Endothelial cell of umbilical vein (primary cell): ENCODE results near the gene DNAJB1. TPM values are rescaled to one million over a fixed set of nuclear protein-coding genes. Genes with fewer than 3 reads are reported as not detected.

Source experiments
- BruUV-seq: library from RNA; stranded (reverse); fragments of 400-500 nt; replicated peaks from 2 replicates; lab custom pipeline; 2021; lab: Mats Ljungman, UMichigan
- CTCF ChIA-PET: fragments of 300-600, 350-600 bp; sonication (Branson Sonifier 250); formaldehyde crosslinking; loops from one replicate; lab custom pipeline; 2021; ENCODE audit warnings: antibody characterized with exemption, inconsistent platforms; lab: Charles Lee
- POLR2A ChIA-PET: fragments of 300-600, 350-600 bp; sonication (Branson Sonifier 250); formaldehyde crosslinking; loops from one replicate; lab custom pipeline; 2021; ENCODE audit warnings: antibody characterized with exemption, inconsistent platforms; lab: Charles Lee
- DNase-seq: peaks from one replicate; pipeline ENCODE4 v3.0.0-alpha.2; 2011; ENCODE audit warnings: low read depth, low spot score
- FAIRE-seq: peaks from 2 replicates; lab custom pipeline; 2011; peaks lifted over from hg19 to GRCh38; lab: Jason Lieb, UNC
- H2AFZ ChIP-seq: 2 replicates; pipeline ENCODE4 v1.6.0; 2012; ENCODE audit warnings: low read depth, low read length, control low read depth, inconsistent platforms
- H3K27ac ChIP-seq: 2 replicates; pipeline ENCODE4 v1.5.1; 2011; ENCODE audit warnings: low read depth, mild to moderate bottlenecking, control low read depth, low read length, moderate library complexity; ENCODE audit not compliant: insufficient read depth
- H3K27me3 ChIP-seq, 2 experiments: 2 replicates each; pipeline versions ENCODE4 v1.6.0 to v1.6.1; 2011; ENCODE audit warnings: low read length in 2 of 2, mixed read lengths in 1 of 2; ENCODE audit not compliant: control insufficient read depth in 2 of 2, insufficient read depth in 2 of 2
- H3K36me3 ChIP-seq, 2 experiments: 2 replicates in 1 of 2; 3 replicates in 1 of 2; pipeline ENCODE4 v1.5.1; 2011; ENCODE audit warnings: low read length in 2 of 2, mild to moderate bottlenecking in 1 of 2, moderate library complexity in 1 of 2; ENCODE audit not compliant: control insufficient read depth in 2 of 2, insufficient read depth in 2 of 2; ENCODE audit errors: extremely low read depth in 1 of 2
- H3K4me1 ChIP-seq: 3 replicates; pipeline ENCODE4 v1.5.1; 2011; ENCODE audit warnings: mild to moderate bottlenecking, low read length; ENCODE audit not compliant: control insufficient read depth, insufficient read depth; ENCODE audit errors: extremely low read depth
- H3K4me2 ChIP-seq: 2 replicates; pipeline ENCODE4 v1.6.1; 2011; ENCODE audit warnings: low read length, control low read depth, mixed read lengths; ENCODE audit not compliant: insufficient read depth
- H3K4me3 ChIP-seq, 3 experiments: fragments of 200-600 bp in 1 of 3; sonication (generic), shearing (Covaris generic) in 1 of 3; replicated peaks in 1 of 3; 2 replicates each; pipeline ENCODE4 v1.5.1; 2011 to 2016; ENCODE audit warnings: control low read depth in 3 of 3, low read length in 3 of 3, mild to moderate bottlenecking in 2 of 3, inconsistent platforms in 1 of 3, low read depth in 1 of 3, moderate library complexity in 1 of 3; ENCODE audit not compliant: insufficient read depth in 1 of 3
- H3K79me2 ChIP-seq: 2 replicates; pipeline ENCODE4 v1.6.0; 2012; ENCODE audit warnings: low read length, inconsistent platforms; ENCODE audit not compliant: control insufficient read depth, insufficient read depth
- H3K9ac ChIP-seq: replicated peaks from 2 replicates; pipeline ENCODE3; 2011; ENCODE audit warnings: low read length, control low read depth; ENCODE audit not compliant: insufficient read depth; ENCODE audit errors: extremely low read depth
- H3K9me1 ChIP-seq: replicated peaks from 3 replicates; pipeline ENCODE4 v1.6.0; 2011; ENCODE audit warnings: mild to moderate bottlenecking, low read length; ENCODE audit not compliant: control insufficient read depth, insufficient read depth; ENCODE audit errors: extremely low read depth
- H3K9me3 ChIP-seq: replicated peaks from 2 replicates; pipeline ENCODE4 v1.5.1; 2012; ENCODE audit warnings: low read length, inconsistent platforms; ENCODE audit not compliant: control insufficient read depth, insufficient read depth
- H4K20me1 ChIP-seq: replicated peaks from 2 replicates; pipeline ENCODE3; 2011; ENCODE audit warnings: mild to moderate bottlenecking, low read length; ENCODE audit not compliant: control insufficient read depth, insufficient read depth; ENCODE audit errors: extremely low read depth
- CTCF ChIP-seq, 2 donors: IDR thresholded peaks; 1 replicate in 1 of 2; 2 replicates in 1 of 2; pipeline ENCODE4 v1.5.1; 2011; ENCODE audit warnings: low read length in 2 of 2, mild to moderate bottlenecking in 2 of 2, moderate library complexity in 2 of 2, control low read depth in 1 of 2, inconsistent platforms in 1 of 2, low read depth in 1 of 2; ENCODE audit not compliant: insufficient read depth in 1 of 2; ENCODE audit errors: extremely low read depth in 1 of 2
- EZH2 ChIP-seq: IDR thresholded peaks from 2 replicates; pipeline ENCODE4 v1.6.1; 2012; ENCODE audit warnings: borderline replicate concordance, low read depth, mild to moderate bottlenecking, moderate library complexity, low read length, inconsistent platforms; ENCODE audit not compliant: severe bottlenecking
- FOS ChIP-seq: IDR thresholded peaks from 2 replicates; pipeline ENCODE4 v1.6.1; 2011; ENCODE audit warnings: mild to moderate bottlenecking, low read length, moderate library complexity, borderline replicate concordance; ENCODE audit not compliant: insufficient read depth
- GATA2 ChIP-seq: IDR thresholded peaks from 2 replicates; pipeline ENCODE4 v1.7.0; 2011; ENCODE audit warnings: low read depth, mild to moderate bottlenecking, moderate library complexity, mixed read lengths, low read length; ENCODE audit not compliant: insufficient read length, insufficient read depth
- JUN ChIP-seq: IDR thresholded peaks from 2 replicates; pipeline ENCODE4 v1.6.1; 2011; ENCODE audit warnings: borderline replicate concordance, low read depth; ENCODE audit not compliant: insufficient read length, insufficient read depth
- MYC ChIP-seq: IDR thresholded peaks from one replicate; pipeline ENCODE4 v1.6.1; 2011; ENCODE audit warnings: mild to moderate bottlenecking, low read depth, low read length
- POLR2A ChIP-seq: IDR thresholded peaks from 2 replicates; pipeline ENCODE4 v1.6.1; 2012; ENCODE audit warnings: low read depth, mild to moderate bottlenecking, control low read depth, low read length
- POLR2AphosphoS5 ChIP-seq: IDR thresholded peaks from 2 replicates; pipeline ENCODE4 v1.6.1; 2012; ENCODE audit warnings: low read depth, mild to moderate bottlenecking, control low read depth, low read length, moderate library complexity; ENCODE audit not compliant: insufficient read depth
- dilution Hi-C: fragments of 300-500 bp; cut with MboI; formaldehyde crosslinking; loops from one replicate; pipeline ENCODE4 v1.15.0; 2019; ENCODE audit warnings: low sequenced_read_pairs; ENCODE audit not compliant: extremely low pct_ligation_motif_present
- intact Hi-C: fragments of 100-400 bp; cut with micrococcal nuclease; formaldehyde crosslinking; loops from one replicate; pipeline ENCODE4 v1.10.0; 2022
- polyA plus RNA-seq, 4 experiments: library from polyadenylated mRNA; depleted of rRNA in 3 of 4; stranded (reverse) in 3 of 4; unstranded in 1 of 4; fragments of >200 nt; gene quantifications; 2 replicates each; pipeline versions ENCODE4 v1.2.1 to v1.2.3, GENCODE V29; 2011 to 2012; ENCODE audit warnings: missing spikeins in 1 of 4
- total RNA-seq: library from RNA; stranded (reverse); gene quantifications from 2 replicates; pipeline ENCODE4 v1.2.3, GENCODE V29; 2021
- TF ChIP-seq, protein P1 (sequence below): IDR thresholded peaks from 2 replicates; pipeline ENCODE4 v1.6.1; 2011; ENCODE audit not compliant: insufficient read depth, insufficient read length

DNAJB1 gene
- total and polyA plus RNA-seq, 2 donors (not counting 3 experiments of a cell fraction or from before 2014, with no cell fraction given): 58.6 to 59.8 TPM

GRCh38 chr19:14480700-14481079, 37.5 kb downstream of the DNAJB1 start:
- peaks cover 4% of the 10 kb centered on the region for H3K4me1 ChIP-seq
- H3K79me2 ChIP-seq: no peaks in the 10 kb centered on the region
- dilution Hi-C loops (no loop called here), intact Hi-C loops (no loop called here)
- FAIRE-seq: no peak
- POLR2A ChIA-PET: no interaction called here
- CTCF ChIA-PET: interaction anchor here (1.8 to 4.1 kb wide), 4 partner anchors 8 to 37 kb away, joined by 5 to 12 read pairs (median 6); partner anchors contain the start of genes DNAJB1 and GIPC1
- H3K4me3 ChIP-seq: no peak overlapping the region
- no peaks in the 10 kb centered on the region for H3K27me3 ChIP-seq
- H4K20me1 ChIP-seq: no peaks in the 10 kb centered on the region
- H3K9me3 ChIP-seq: no peaks in the 10 kb centered on the region
- no peak overlapping the region for H2AFZ ChIP-seq
- H3K9me1 ChIP-seq: no peaks in the 10 kb centered on the region
- TF ChIP-seq, protein P1, sequence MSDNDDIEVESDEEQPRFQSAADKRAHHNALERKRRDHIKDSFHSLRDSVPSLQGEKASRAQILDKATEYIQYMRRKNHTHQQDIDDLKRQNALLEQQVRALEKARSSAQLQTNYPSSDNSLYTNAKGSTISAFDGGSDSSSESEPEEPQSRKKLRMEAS: no peak
- TF ChIP-seq EZH2 (no peak), FOS (no peak), MYC (no peak), JUN (no peak), POLR2A (no peak), CTCF (IDR thresholded peaks at IDR 0.05; ENCODE audit: extremely low read depth in 1 of 2, insufficient read depth in 1 of 2, low read depth in 1 of 2, low read length in 2 of 2) (no peak), POLR2AphosphoS5 (no peak), GATA2 (no peak)
- H3K36me3 ChIP-seq: peaks cover 3 to 19% of the 10 kb centered on the region in 2 experiments
- H3K9ac ChIP-seq: no peak overlapping the region
- H3K4me2 ChIP-seq: no peak overlapping the region
- DNase-seq: no peak
- H3K27ac ChIP-seq: no peak overlapping the region
- no TSS peak for BruUV-seq
